ENCODE measurements around the gene SALL1. TPM values are rescaled to one million over a fixed set of nuclear protein-coding genes. Genes with fewer than 3 reads are reported as not detected.
A peak's percentile ranks its signal among the peaks of the same experiment; 100 is the strongest.

SALL1 gene
- total and polyA plus RNA-seq, 2 of the 13 experiments (the other 11 are each of a cell fraction or from before 2014, with no cell fraction given), result 6.6 to 12.3 TPM

GRCh38 chr16:51149721-51150164 lies 1.3 kb downstream of the SALL1 start (continued):
- TF ChIP-seq DBP (CRISPR knock-in tag; IDR thresholded peaks at IDR 0.05; ENCODE audit: not compliant biosample characterization), result no peak
- TF ChIP-seq BRCA1 (CRISPR knock-in tag; IDR thresholded peaks at IDR 0.05), result no peak
- no peak for TF ChIP-seq SMC3 (IDR thresholded peaks at IDR 0.05; ENCODE audit: low read length)
- no peak for TF ChIP-seq THAP7 (CRISPR knock-in tag; IDR thresholded peaks at IDR 0.05)
- TF ChIP-seq ZNF121 (CRISPR knock-in tag; IDR thresholded peaks at IDR 0.05), result no peak
- no peak for TF ChIP-seq ZNF780A (CRISPR knock-in tag; IDR thresholded peaks at IDR 0.05)
- TF ChIP-seq ZBTB25 (CRISPR knock-in tag; IDR thresholded peaks at IDR 0.05), result no peak
- TF ChIP-seq ZKSCAN8 (CRISPR knock-in tag; IDR thresholded peaks at IDR 0.05; ENCODE audit: borderline replicate concordance), result no peak
- TF ChIP-seq, protein P1, sequence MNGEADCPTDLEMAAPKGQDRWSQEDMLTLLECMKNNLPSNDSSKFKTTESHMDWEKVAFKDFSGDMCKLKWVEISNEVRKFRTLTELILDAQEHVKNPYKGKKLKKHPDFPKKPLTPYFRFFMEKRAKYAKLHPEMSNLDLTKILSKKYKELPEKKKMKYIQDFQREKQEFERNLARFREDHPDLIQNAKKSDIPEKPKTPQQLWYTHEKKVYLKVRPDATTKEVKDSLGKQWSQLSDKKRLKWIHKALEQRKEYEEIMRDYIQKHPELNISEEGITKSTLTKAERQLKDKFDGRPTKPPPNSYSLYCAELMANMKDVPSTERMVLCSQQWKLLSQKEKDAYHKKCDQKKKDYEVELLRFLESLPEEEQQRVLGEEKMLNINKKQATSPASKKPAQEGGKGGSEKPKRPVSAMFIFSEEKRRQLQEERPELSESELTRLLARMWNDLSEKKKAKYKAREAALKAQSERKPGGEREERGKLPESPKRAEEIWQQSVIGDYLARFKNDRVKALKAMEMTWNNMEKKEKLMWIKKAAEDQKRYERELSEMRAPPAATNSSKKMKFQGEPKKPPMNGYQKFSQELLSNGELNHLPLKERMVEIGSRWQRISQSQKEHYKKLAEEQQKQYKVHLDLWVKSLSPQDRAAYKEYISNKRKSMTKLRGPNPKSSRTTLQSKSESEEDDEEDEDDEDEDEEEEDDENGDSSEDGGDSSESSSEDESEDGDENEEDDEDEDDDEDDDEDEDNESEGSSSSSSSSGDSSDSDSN (CRISPR knock-in tag; IDR thresholded peaks at IDR 0.05), result peak; percentile 90
- TF ChIP-seq, protein P2, sequence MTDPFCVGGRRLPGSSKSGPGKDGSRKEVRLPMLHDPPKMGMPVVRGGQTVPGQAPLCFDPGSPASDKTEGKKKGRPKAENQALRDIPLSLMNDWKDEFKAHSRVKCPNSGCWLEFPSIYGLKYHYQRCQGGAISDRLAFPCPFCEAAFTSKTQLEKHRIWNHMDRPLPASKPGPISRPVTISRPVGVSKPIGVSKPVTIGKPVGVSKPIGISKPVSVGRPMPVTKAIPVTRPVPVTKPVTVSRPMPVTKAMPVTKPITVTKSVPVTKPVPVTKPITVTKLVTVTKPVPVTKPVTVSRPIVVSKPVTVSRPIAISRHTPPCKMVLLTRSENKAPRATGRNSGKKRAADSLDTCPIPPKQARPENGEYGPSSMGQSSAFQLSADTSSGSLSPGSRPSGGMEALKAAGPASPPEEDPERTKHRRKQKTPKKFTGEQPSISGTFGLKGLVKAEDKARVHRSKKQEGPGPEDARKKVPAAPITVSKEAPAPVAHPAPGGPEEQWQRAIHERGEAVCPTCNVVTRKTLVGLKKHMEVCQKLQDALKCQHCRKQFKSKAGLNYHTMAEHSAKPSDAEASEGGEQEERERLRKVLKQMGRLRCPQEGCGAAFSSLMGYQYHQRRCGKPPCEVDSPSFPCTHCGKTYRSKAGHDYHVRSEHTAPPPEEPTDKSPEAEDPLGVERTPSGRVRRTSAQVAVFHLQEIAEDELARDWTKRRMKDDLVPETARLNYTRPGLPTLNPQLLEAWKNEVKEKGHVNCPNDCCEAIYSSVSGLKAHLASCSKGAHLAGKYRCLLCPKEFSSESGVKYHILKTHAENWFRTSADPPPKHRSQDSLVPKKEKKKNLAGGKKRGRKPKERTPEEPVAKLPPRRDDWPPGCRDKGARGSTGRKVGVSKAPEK (CRISPR knock-in tag; IDR thresholded peaks at IDR 0.05; ENCODE audit: borderline replicate concordance), result peak; percentile 69; the same call in 1 of the 2 replicates
- no peak for TF ChIP-seq GLI4 (CRISPR knock-in tag; IDR thresholded peaks at IDR 0.05; ENCODE audit: borderline replicate concordance)
- no peak for TF ChIP-seq RAD21 (CRISPR knock-in tag; IDR thresholded peaks at IDR 0.05)
- no peak for TF ChIP-seq ATF1 (CRISPR knock-in tag; IDR thresholded peaks at IDR 0.05)
- TF ChIP-seq ZNF782 (CRISPR knock-in tag; IDR thresholded peaks at IDR 0.05; ENCODE audit: borderline replicate concordance), result no peak
- no peak for TF ChIP-seq KLF6 (CRISPR knock-in tag; IDR thresholded peaks at IDR 0.05)
- no peak for TF ChIP-seq ZNF564 (CRISPR knock-in tag; IDR thresholded peaks at IDR 0.05)
- TF ChIP-seq TP53 (CRISPR knock-in tag; conservative IDR thresholded peaks at IDR 0.05), result no peak
- no peak for TF ChIP-seq ZFP36L2 (CRISPR knock-in tag; IDR thresholded peaks at IDR 0.05)
- TF ChIP-seq ARID5B (CRISPR knock-in tag; IDR thresholded peaks at IDR 0.05), result 0 out of 2 replicates have a peak, but pooled peaks have one; percentile 7

All from HepG2 (cell line).